Pons (tissue), 1 donor: ENCODE measurements around the gene NOX1.
A peak's percentile ranks its signal among the peaks of the same experiment; 100 is the strongest.
"Not testable (repeated sequence)": the region's sequence is repeated elsewhere in the genome, so short reads cannot be mapped to it uniquely, and the experiment has no call there.

Experiments
- DNase-seq: peaks from one replicate; pipeline ENCODE4 v3.0.0-alpha.2; 2016; ENCODE audit warnings: low spot score

NOX1 gene

DNA sequence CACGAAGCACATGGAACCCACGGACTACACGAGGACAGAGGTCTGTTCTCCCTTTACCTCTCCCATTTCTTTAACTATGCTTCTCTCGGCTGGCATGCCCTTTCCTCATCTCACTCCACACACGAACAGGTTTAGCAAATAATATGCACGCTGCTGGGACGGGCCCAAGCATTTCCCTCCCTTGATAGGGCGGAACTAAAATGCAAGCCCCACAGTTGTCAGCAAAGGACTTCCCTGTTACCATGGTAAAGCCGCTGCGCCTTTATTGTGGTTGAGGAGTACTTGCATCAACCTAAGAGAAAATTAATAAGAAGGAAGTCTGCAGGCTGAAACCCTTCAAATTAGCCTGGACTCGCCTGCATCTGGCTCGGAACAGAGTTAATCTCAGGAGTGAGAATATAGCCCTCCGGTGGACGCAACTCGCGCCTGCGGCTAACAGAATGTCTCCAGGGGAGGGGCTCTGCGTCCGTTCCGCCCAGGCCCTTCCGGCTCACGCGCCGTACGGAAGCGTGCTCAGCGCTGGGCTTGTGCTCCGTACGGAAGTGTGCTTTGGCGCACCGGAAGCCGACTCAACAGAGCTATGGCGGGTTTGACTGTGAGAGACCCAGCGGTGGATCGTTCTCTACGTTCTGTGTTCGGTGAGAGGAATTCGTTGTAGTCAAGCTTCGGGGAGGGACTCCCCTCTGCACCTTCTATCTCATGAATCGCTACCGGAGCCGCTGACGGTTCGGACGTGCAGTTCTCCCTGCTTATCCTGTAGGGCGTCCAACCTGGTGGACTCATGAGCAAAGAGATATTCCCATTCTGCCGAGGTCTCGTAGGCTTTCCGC, 54.1 kb downstream of the NOX1 start, which contains the start of gene CSTF2:
Gene CSTF2 (plus strand): TSS at position 555 of the 830 bp plus-strand sequence. CDS start 26 bp downstream, at position 581.
- DNase-seq = peak; percentile 74

DNA sequence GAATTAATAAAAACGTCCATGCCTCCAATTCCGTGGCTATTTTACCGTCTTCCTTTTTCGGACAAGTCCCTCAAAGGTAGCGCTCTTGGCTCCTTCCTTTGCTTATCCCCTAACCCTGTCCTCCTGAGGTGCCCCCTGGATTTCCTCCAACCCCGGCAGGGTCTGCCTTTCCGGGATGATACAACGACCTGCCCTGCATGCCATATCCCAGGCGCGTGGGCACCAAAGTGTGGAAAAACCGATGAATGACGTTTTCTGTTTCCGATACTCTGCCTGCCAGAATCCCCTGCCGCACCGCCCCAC, 54.7 kb downstream of the NOX1 start:
- no peak for DNase-seq

DNA sequence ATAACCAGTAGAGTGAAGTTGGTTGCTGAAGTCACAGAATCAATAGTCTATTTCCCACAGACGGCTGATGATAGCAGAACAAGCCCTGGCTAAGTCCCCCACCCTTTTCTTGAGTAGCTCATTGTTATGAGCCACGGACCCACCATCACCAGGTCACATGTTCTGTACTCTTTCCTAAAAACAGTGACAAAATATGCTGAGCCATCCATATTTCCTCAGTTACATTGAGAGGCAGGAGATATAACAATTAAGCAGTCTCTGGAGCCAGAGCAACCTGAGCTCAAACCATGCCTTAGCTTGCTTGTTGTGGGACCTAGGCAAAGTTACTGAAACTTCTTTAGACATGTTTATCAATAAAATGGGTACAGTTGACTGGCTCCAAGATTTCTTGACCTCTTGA, 56.8 kb downstream of the NOX1 start:
- no peak for DNase-seq

DNA sequence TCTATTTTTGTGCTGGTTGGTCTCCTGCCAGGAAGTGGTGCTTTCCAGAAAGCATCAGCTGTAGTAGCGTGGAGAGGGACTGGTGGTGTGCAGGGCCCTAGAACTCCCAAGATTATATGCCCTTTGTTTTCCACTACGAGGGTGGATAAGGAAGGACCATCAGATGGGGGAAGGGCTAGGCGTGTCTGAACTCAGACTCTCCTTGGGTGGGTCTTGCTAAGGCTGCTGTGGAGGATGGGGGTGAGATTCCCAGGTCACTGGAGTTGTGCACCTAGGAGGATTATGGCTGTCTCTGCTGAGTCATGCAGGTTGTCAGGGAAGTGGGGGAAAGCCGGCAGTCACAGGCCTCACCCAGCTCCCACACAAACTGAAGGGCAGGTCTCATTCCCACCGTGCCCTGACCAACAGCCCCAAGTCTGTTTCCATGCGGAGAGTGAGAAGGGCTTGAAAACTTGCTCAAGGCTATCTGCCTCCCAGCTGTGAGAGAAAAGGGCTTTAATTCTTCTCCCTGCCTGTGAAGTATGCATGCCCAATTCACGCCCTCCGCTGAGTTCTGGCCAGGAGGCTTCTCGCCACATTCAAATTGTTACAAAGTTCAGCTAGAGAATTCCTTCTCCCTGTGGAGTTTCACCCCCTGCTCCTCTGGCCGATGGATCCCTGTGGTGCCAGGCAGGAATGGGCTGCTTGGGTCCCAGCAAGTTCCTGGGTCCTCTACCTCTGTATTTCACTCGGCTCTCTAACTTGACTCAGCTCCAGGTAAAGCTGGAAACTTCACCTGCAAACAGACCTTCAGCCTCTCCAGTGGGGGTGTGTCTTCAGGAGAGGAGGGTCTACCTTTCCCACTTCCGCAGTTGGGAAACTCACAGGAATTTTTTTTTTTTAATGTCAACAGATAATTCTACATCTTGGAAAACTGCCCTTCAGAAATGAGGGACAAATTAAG, 61.7 kb downstream of the NOX1 start:
- no peak for DNase-seq

DNA sequence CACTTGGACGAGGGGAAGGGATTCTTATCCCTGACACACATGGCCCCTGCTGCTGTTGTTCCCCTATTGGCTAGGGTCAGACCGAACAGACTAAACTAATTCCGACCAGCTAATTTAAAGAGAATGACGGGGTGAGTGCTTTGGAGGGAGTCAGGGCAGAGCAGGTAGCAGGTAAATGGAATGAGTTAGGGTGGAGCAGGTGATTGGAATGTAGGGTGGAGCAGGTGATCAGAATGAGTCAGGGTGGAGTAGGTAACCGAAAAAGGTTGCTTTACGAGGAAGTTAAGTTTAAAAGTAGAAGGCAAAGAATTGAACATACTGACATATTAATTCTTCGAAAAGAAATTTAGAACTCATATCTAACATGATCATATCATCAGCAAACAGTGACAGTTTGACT, 65.9 kb downstream of the NOX1 start:
- DNase-seq = not testable (repeated sequence)

DNA sequence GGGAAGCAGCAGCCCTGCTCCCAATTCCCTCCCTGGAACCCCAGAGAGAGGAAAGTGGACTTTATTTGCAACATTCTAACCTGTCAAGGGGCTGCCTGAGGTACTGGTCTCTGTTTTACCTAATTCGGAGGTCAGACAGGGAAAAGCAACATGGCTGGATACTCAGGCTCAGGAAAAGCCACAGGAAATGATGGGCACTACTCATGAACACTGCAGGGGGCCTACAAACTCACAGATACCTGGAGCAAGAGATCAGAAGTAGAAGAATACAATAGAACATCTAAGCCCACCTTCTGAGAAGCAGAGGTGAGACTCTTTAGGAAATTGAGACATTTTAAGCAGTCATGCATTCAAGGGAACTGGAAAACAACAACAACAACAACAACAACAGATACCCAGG, 69.4 kb downstream of the NOX1 start:
- DNase-seq = no peak

DNA sequence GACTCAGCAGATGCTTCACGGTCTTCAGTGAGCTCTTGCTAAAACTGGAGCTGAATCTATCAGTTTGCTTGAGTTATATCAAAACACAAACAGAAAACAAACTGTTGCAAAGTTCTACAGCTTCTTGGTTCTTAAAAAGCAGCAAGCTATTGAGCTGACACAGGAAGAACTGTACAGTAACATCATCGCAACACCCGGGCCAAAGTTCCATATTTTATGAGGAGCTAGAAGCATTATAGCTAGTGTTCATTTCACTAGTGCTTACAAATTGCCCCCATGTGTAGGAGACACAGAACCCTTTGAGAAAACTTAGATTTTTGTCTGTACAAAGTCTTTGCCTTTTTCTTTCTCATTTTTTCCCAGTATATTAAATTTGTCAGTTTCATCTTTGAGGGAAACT, 71.3 kb downstream of the NOX1 start:
- DNase-seq = no peak

DNA sequence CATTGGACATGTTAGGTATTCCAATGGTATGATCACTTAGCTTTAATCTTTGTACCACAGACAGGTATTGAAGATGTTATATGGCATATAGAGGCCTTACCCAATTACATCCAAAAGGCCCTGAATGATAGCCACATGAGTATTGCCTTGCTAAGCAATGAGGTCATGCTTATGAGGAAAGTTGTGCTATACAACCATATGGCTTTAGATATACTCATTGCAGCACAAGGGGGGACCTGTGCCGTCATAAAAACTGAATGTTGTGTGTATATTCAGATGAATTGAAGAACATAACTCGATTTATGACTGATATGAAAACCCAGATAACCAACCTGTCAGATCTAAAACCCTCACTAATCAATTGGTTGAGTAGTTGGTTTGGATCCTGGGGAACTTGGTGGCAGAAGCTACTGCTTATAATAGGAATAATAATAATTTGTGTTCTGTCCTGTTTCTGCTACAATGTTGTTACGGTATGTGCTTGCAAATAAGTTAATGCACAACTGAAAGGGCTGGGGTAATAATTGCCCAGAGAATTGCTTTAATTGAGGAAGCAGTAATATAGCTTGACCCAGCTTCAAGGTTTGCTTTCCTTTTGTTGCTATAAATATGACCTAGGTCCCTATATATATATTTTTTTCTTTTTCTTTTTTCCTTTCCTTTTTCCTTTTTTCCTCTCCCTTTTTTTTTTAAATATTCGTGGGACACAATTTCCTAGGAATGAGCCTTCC, 75.5 kb downstream of the NOX1 start:
- no peak for DNase-seq

DNA sequence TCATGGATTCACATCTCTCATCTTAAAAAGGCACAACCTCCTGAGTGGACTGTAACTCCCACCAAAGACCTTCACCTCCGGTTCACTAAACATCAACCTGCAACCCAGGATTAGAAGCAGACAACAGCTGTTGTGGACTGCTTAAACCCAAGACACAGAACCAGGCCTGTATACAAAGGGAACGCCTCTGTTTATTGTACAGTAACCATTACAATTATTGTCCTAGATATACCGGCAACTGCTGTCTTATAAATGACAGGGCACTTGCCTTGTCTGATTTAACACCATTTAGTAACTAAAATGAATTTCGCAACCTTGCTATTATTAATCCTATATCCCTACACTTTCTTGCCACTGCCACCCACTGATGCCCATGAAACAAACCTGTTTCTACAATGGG, 76.8 kb downstream of the NOX1 start:
- DNase-seq = no peak

DNA sequence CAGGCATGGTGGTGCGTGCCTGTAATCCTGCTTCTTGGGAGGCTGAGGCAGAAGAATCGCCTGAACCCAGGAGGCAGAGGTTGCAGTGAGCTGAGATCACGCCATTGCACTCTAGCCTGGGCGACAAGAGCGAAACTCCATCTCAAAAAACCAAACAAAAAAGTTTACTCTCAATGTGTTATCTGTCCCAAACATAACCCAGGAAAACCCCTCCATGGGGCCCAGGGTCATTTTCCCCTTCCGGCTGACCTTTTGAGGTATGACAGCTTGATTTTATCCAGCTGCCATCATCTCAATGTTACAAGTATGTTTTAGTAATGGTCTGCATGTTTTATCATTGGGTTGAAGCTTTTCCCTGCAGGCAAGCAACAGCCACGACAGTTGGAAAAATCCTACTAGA, 77.8 kb downstream of the NOX1 start:
- DNase-seq = not testable (repeated sequence)
